ENCODE data around the gene DNMBP. TPM values are rescaled to one million over a fixed set of nuclear protein-coding genes. Genes with fewer than 3 reads are reported as not detected.
"Not testable (repeated sequence)": the region's sequence is repeated elsewhere in the genome, so short reads cannot be mapped to it uniquely, and the experiment has no call there.

Gene DNMBP
- total RNA-seq, 1 donor from 2014 or later = 5.0 TPM

DNA sequence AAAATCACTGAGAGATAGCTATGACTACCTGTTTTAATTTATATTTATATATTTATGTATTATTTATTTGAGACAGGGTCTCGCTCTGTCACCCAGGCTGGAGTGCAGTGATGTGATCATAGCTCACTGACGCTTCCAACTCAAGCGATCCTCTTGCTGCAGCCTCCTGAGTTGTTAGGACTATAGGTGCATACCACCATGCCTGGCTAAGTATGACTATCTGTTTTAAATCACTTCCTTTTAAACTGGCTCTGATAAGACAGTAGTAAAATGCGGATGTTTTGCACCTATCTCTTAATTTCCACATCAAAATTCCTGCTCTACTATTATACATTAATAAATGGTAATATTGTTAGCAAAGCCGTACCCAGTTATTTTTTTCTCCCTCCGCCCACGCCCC lies 41.8 kb downstream of the DNMBP start:
- DNase-seq (ENCODE audit: low read depth) (no peak), FAIRE-seq (no peak)
- TF ChIP-seq, protein P1, sequence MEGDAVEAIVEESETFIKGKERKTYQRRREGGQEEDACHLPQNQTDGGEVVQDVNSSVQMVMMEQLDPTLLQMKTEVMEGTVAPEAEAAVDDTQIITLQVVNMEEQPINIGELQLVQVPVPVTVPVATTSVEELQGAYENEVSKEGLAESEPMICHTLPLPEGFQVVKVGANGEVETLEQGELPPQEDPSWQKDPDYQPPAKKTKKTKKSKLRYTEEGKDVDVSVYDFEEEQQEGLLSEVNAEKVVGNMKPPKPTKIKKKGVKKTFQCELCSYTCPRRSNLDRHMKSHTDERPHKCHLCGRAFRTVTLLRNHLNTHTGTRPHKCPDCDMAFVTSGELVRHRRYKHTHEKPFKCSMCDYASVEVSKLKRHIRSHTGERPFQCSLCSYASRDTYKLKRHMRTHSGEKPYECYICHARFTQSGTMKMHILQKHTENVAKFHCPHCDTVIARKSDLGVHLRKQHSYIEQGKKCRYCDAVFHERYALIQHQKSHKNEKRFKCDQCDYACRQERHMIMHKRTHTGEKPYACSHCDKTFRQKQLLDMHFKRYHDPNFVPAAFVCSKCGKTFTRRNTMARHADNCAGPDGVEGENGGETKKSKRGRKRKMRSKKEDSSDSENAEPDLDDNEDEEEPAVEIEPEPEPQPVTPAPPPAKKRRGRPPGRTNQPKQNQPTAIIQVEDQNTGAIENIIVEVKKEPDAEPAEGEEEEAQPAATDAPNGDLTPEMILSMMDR (IDR thresholded peaks at IDR 0.05; ENCODE audit: insufficient read depth, low read length, severe bottlenecking) = no peak
- H3K27me3 ChIP-seq (ENCODE audit: control insufficient read depth, insufficient read depth, low read length) = no peaks in the 10 kb centered on the region
- H3K36me3 ChIP-seq (ENCODE audit: control insufficient read depth, insufficient read depth, low read length) = peaks cover 4% of the 10 kb centered on the region
- H3K4me3 ChIP-seq (ENCODE audit: low read depth, low read length) = no peak overlapping the region

DNA sequence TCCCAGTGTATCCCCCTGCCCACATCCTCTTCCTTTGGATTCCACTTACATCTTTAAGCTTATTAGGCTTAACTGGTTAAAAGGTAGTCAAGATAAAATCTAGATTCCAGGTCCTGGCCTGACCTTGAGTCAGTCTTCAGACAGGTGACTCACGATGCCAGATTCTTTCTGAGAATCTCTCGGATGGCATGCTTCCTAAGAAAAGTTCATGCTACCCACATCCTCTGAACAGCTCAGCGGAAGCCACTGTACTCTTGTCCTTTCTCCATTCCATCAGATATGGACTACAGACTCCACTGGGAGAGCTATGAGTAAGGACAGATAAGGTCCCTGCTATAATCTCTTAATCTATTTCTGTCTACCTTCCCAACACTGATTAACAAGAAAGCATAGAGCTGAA lies 43.4 kb downstream of the DNMBP start:
- peaks cover 4% of the 10 kb centered on the region for H3K36me3 ChIP-seq (ENCODE audit: control insufficient read depth, insufficient read depth, low read length)
- peak; percentile 91 for DNase-seq (ENCODE audit: low read depth)
- TF ChIP-seq, protein P1 (IDR thresholded peaks at IDR 0.05; ENCODE audit: insufficient read depth, low read length, severe bottlenecking) = no peak
- no peaks in the 10 kb centered on the region for H3K27me3 ChIP-seq (ENCODE audit: control insufficient read depth, insufficient read depth, low read length)
- FAIRE-seq = no peak
- no peak overlapping the region for H3K4me3 ChIP-seq (ENCODE audit: low read depth, low read length)

- Histone ChIP-seq H3K4me3 (ENCODE audit: low read depth, low read length) (no peak overlapping the region), H3K27me3 (ENCODE audit: control insufficient read depth, insufficient read depth, low read length) (no peaks in the 10 kb centered on the region), H3K36me3 (ENCODE audit: control insufficient read depth, insufficient read depth, low read length) (peaks cover 1% of the 10 kb centered on the region)
- DNase-seq (ENCODE audit: low read depth) (no peak), FAIRE-seq (no peak)
- TF ChIP-seq, protein P1 (IDR thresholded peaks at IDR 0.05; ENCODE audit: insufficient read depth, low read length, severe bottlenecking) = no peak
These were observed 44.0 kb downstream of the DNMBP start for GRCh38 chr10:99965700-99966099.

DNA sequence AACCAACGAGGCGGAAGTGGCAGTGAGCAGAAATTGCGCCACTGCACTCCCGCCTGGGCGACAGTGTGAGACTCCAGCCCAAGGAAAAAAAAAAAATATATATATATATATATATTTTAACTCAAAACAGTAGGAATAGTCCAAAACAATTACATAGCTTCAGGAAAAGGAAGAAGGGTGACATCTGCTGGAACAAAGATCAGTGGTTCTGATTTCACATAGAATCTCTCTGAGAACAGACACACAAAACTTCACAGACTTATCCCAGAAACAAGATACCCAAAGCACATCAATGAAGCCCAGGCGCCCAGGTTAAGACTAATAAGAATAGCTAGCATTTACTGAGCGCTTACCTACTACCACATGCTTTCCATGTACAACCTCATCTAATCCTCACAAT lies 45.0 kb downstream of the DNMBP start:
- no peaks in the 10 kb centered on the region for H3K36me3 ChIP-seq (ENCODE audit: control insufficient read depth, insufficient read depth, low read length)
- TF ChIP-seq, protein P1 (IDR thresholded peaks at IDR 0.05; ENCODE audit: insufficient read depth, low read length, severe bottlenecking) = no peak
- DNase-seq (ENCODE audit: low read depth) = no peak
- no peak for FAIRE-seq
- no peaks in the 10 kb centered on the region for H3K27me3 ChIP-seq (ENCODE audit: control insufficient read depth, insufficient read depth, low read length)
- H3K4me3 ChIP-seq (ENCODE audit: low read depth, low read length) = no peak overlapping the region

DNA sequence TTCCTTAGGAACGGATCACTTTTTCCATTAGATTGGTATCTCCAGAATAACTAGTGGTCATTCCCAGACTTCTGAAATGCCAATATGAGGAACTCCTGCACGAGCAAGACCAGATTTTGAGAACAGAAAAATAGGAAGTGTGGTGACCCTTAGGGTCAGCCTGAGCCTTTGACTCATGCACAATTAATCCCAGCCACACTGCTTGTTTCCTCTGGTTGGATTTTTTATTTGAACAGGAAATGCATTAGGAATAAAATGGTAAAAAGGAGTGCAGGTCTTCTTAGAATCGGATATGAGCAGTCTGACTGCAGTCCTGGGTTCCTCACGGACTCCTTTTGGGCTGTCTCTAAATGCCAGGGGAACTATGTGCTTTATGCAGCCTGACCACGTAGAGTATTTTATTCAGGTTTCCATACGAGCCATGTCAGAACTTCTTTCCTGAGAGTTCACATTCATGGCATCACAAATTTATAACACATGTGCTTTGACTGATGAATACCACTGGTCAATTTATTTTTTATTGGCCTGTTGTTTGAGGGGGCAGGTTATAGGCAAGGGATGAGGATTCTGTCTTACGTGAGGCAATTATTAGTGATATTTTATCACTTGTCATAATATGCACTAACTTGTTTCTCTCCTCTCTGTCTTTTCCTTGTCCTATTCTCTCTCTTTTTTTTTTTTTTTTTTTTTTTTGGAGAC lies 46.1 kb downstream of the DNMBP start:
- FAIRE-seq = peak; percentile 97
- H3K27me3 ChIP-seq (ENCODE audit: control insufficient read depth, insufficient read depth, low read length); DNase-seq (ENCODE audit: low read depth); H3K36me3 ChIP-seq (ENCODE audit: control insufficient read depth, insufficient read depth, low read length); H3K4me3 ChIP-seq (ENCODE audit: low read depth, low read length): not testable (repeated sequence)

DNA sequence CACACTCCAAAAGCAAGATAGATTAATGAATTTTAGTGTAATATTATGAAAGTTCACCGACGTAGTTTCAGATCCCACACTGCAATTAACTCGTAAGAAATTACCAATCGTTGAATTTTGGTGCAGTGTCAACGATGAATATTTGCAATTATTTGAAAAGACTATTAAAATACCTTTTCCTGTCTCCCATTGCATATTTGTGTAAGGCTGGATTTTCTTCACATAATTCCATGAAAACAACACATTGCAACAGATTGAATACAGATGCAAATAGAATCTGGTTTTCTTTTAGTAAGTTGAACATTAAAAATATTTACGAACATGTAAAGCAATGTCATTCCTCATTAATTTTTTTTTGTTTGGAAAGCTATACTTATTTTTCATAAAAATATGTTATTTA lies 50.9 kb downstream of the DNMBP start:
- TF ChIP-seq, protein P1 (IDR thresholded peaks at IDR 0.05; ENCODE audit: insufficient read depth, low read length, severe bottlenecking) = no peak

More for the DNA sequence above, 50.9 kb downstream of the DNMBP start:
- H3K4me3 ChIP-seq (ENCODE audit: low read depth, low read length) = no peak overlapping the region
- no peaks in the 10 kb centered on the region for H3K27me3 ChIP-seq (ENCODE audit: control insufficient read depth, insufficient read depth, low read length)
- DNase-seq (ENCODE audit: low read depth) (no peak), FAIRE-seq (no peak)
- peaks cover 7% of the 10 kb centered on the region for H3K36me3 ChIP-seq (ENCODE audit: control insufficient read depth, insufficient read depth, low read length)

Data from bronchial epithelial cell (primary cell).